GM23248 (cell line): ENCODE measurements around the gene DAB1. TPM values are rescaled to one million over a fixed set of nuclear protein-coding genes. Genes with fewer than 3 reads are reported as not detected.

ENCODE experiments used
- DNase-seq: peaks from one replicate; pipeline ENCODE4 v3.0.0-alpha.2; 2015
- H2AFZ ChIP-seq: fragments of 200-600 bp; sonication (generic); 2 replicates; pipeline ENCODE4 v1.6.1; 2016; ENCODE audit warnings: antibody characterized with exemption
- H3F3A ChIP-seq: fragments of 200-600 bp; sonication (generic); 2 replicates; pipeline ENCODE4 v1.6.1; 2016; ENCODE audit warnings: mild to moderate bottlenecking, antibody characterized with exemption, mixed run types; ENCODE audit not compliant: insufficient read depth
- H3K27ac ChIP-seq: fragments of 200-600 bp; sonication (generic); 2 replicates; pipeline ENCODE4 v1.5.1; 2016; ENCODE audit warnings: mild to moderate bottlenecking
- H3K27me3 ChIP-seq: fragments of 200-600 bp; sonication (generic); replicated peaks from 2 replicates; pipeline ENCODE4 v1.6.1; 2016; ENCODE audit warnings: mild to moderate bottlenecking; ENCODE audit not compliant: insufficient read depth
- H3K36me3 ChIP-seq: fragments of 200-600 bp; sonication (generic); 2 replicates; pipeline ENCODE4 v1.6.1; 2016; ENCODE audit warnings: low read depth, mild to moderate bottlenecking
- H3K4me1 ChIP-seq: fragments of 200-600 bp; sonication (generic); 2 replicates; pipeline ENCODE4 v1.6.1; 2016; ENCODE audit warnings: mild to moderate bottlenecking; ENCODE audit not compliant: insufficient read depth
- H3K4me2 ChIP-seq: fragments of 200-600 bp; sonication (generic); one replicate; pipeline ENCODE4 v1.6.1; 2016; ENCODE audit warnings: mild to moderate bottlenecking; ENCODE audit not compliant: unreplicated experiment
- H3K4me3 ChIP-seq: fragments of 200-600 bp; sonication (generic); 2 replicates; pipeline ENCODE4 v1.5.1; 2016; ENCODE audit warnings: mild to moderate bottlenecking
- H3K79me2 ChIP-seq: fragments of 200-600 bp; sonication (generic); 2 replicates; pipeline ENCODE4 v1.6.1; 2016; ENCODE audit warnings: mild to moderate bottlenecking; ENCODE audit not compliant: insufficient read depth
- H3K9ac ChIP-seq: fragments of 200-600 bp; sonication (generic); 2 replicates; pipeline ENCODE4 v1.6.1; 2016; ENCODE audit warnings: mild to moderate bottlenecking
- H3K9me2 ChIP-seq: fragments of 200-600 bp; sonication (generic); 2 replicates; pipeline ENCODE4 v1.6.1; 2016; ENCODE audit warnings: mixed run types, mild to moderate bottlenecking, moderate library complexity; ENCODE audit not compliant: insufficient read depth
- H3K9me3 ChIP-seq: fragments of 200-600 bp; sonication (generic); one replicate; pipeline ENCODE4 v1.6.1; 2017; ENCODE audit warnings: low read depth
- H4K20me1 ChIP-seq: fragments of 200-600 bp; sonication (generic); 2 replicates; pipeline ENCODE4 v1.6.0; 2016; ENCODE audit not compliant: insufficient read depth
- EZH2 ChIP-seq: fragments of 200-600 bp; sonication (generic); IDR thresholded peaks from 2 replicates; pipeline ENCODE4 v1.6.1; 2018; ENCODE audit warnings: antibody characterized with exemption, mild to moderate bottlenecking; ENCODE audit not compliant: insufficient read depth, poor library complexity, severe bottlenecking
- EZH2phosphoT487 ChIP-seq: fragments of 200-600 bp; sonication (generic); IDR thresholded peaks from 2 replicates; pipeline ENCODE4 v1.6.1; 2018; ENCODE audit warnings: antibody characterized with exemption, moderate library complexity, mild to moderate bottlenecking, low read depth; ENCODE audit not compliant: insufficient read depth
- WGBS, 2 experiments: methylation state at CpG; one replicate each; pipeline ENCODE4 v1.1.6; 2015 to 2017; ENCODE audit warnings: low lambda C conversion rate in 2 of 2, low coverage in 1 of 2; ENCODE audit errors: missing lambda C conversion rate in 2 of 2; 5-methylcytosine and 5-hydroxymethylcytosine counted together
- in situ Hi-C: fragments of 300-500 bp; cut with MboI; formaldehyde crosslinking; loops from 2 replicates; pipeline ENCODE4 v1.15.0; 2020
- polyA plus RNA-seq: library from polyadenylated mRNA; unstranded; fragments of >200 nt; fragmentation: Nextera tagmentation; extraction: Ambion mirVana; gene quantifications from 2 replicates; pipeline ENCODE4 v1.2.1, GENCODE V29; 2016
- total RNA-seq: library from RNA; depleted of rRNA; stranded (reverse); fragments of >200 nt; shearing (Covaris generic); gene quantifications from 2 replicates; pipeline ENCODE4 v1.2.3, GENCODE V29; 2014

The DAB1 gene
- total and polyA plus RNA-seq, 2 experiments from 2014 or later, result 0.11 to 0.39 TPM

DNA sequence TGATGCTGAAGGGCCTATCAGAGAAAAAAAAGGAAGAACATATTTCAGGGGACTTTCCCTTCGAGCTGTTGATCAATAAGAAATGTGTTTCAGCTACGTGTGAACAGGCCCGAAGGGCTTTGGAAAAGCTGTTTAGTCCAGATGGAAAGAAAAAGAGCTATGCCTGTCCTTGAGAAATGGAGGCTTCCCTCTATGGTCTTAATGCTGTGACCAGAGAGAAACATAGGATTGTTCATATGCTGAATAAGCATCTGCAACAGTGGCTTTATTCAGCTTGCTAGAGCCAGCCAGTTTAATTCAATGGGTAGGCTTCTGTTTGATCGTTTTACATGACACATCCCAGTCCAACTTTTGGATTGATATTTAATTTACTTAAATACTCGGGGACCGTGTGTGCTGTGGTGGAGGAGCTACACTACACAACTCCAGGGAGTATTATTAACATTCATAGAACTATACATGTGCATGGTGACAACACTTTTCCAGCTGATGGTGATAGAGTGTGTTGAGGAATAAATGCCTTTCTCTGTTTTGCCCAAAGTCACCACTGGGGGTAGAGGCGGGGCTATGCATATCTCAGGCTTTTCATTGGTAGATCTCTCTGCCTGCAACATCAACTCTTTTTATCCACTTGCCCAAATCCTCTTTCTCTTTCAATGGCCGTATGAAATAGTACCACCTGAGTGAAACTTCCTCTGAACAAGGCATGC lies 351.3 kb downstream of the DAB1 start:
- no peaks in the 10 kb centered on the region for H3K9me3 ChIP-seq
- H3K36me3 ChIP-seq, result no peaks in the 10 kb centered on the region
- H3K4me3 ChIP-seq, result no peak overlapping the region
- DNase-seq, result peak; percentile 11
- H3K79me2 ChIP-seq, result no peaks in the 10 kb centered on the region
- H2AFZ ChIP-seq, result no peak overlapping the region
- no peaks in the 10 kb centered on the region for H3K9me2 ChIP-seq
- H3K9ac ChIP-seq, result no peak overlapping the region
- no peak overlapping the region for H3K27ac ChIP-seq
- H3K4me1 ChIP-seq, result no peaks in the 10 kb centered on the region
- WGBS, 2 experiments, result 65 to 70% methylated on average over 8 of the region's 8 CpGs
- no peak overlapping the region for H3K4me2 ChIP-seq
- TF ChIP-seq EZH2 (no peak), EZH2phosphoT487 (no peak)
- peaks cover 9% of the 10 kb centered on the region; the same call in 1 of the 2 replicates for H3K27me3 ChIP-seq
- in situ Hi-C loops, result no loop called here
- H3F3A ChIP-seq, result no peaks in the 10 kb centered on the region
- H4K20me1 ChIP-seq, result no peaks in the 10 kb centered on the region

DNA sequence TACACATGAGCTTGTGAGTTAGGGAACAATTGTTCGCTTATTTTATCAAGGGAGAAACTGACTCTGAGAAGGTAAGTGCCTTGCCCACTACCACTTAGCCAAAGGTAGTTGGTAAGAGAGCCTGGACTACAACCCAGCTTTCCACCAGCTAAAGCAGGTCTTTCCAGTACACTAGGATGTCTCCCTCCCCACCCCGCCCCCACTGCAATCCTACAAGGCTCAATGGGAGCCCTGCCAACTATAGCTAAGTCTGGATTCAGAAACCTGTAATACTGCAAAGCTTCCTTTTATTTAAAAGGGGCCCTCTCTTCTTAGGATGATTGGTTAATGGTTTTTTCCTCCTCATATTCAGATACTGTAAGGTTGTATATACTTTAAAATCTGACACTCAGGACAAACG lies 356.0 kb downstream of the DAB1 start:
- Histone ChIP-seq H2AFZ (no peak overlapping the region), H4K20me1 (no peaks in the 10 kb centered on the region), H3K36me3 (no peaks in the 10 kb centered on the region), H3K4me3 (no peak overlapping the region), H3K79me2 (no peaks in the 10 kb centered on the region), H3K27me3 (no peaks in the 10 kb centered on the region), H3F3A (peaks cover 16% of the 10 kb centered on the region; the same call in 1 of the 2 replicates), H3K4me1 (no peaks in the 10 kb centered on the region), H3K9me2 (no peaks in the 10 kb centered on the region), H3K4me2 (no peak overlapping the region), H3K9ac (no peak overlapping the region), H3K9me3 (no peaks in the 10 kb centered on the region), H3K27ac (no peak overlapping the region)
- 62 to 91% methylated on average over 2 to 3 of the region's 3 CpGs for WGBS, 2 experiments
- no peak for TF ChIP-seq EZH2phosphoT487
- no peak for TF ChIP-seq EZH2
- in situ Hi-C loops, result no loop called here
- DNase-seq, result peak; percentile 4

DNA sequence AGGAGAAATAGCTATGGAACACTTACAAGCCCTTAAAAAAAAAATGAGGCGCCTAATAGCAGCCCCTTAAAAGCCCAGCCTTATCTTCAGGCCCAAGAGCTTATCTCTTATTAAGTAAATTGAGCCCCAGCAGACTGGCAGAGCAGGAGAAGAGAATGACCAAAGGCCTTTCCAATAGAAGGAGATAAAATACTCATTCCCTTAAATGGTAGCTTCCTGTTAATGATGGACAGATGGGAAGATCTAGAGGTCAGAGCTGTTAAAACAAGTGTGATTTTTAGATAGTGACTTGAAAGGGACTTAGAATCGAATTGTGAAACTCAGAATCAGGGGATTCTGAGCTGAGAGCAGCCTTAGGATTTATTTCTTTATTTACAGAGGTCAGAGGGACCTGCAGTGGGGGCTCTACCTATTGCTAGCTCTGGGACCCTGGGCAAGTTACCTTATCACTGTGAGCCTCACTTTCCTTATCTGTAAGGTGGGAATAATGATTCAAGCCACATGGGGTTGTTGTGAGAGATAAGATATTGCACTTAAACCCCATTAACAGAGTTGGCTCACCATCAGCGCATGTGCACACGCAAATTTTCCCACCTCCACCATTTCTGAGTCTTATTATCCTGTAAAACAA lies 356.8 kb downstream of the DAB1 start:
- H3K27ac ChIP-seq, result no peak overlapping the region
- H4K20me1 ChIP-seq, result no peaks in the 10 kb centered on the region
- in situ Hi-C loops, result no loop called here
- WGBS, 2 experiments, result 63 to 68% methylated on average over 4 of the region's 4 CpGs
- H3K79me2 ChIP-seq, result no peaks in the 10 kb centered on the region
- TF ChIP-seq EZH2 (no peak), EZH2phosphoT487 (no peak)
- H2AFZ ChIP-seq, result no peak overlapping the region
- no peaks in the 10 kb centered on the region for H3K4me1 ChIP-seq
- DNase-seq, result no peak
- H3K9ac ChIP-seq, result no peak overlapping the region
- H3K9me3 ChIP-seq, result no peaks in the 10 kb centered on the region
- no peaks in the 10 kb centered on the region for H3K9me2 ChIP-seq
- H3K4me3 ChIP-seq, result no peak overlapping the region
- no peaks in the 10 kb centered on the region for H3K27me3 ChIP-seq
- no peaks in the 10 kb centered on the region for H3K36me3 ChIP-seq
- peaks cover 19% of the 10 kb centered on the region; the same call in 1 of the 2 replicates for H3F3A ChIP-seq
- no peak overlapping the region for H3K4me2 ChIP-seq

- Histone ChIP-seq H3K27me3 (no peaks in the 10 kb centered on the region), H3K4me3 (no peak overlapping the region), H3K79me2 (no peaks in the 10 kb centered on the region), H3K9me3 (no peaks in the 10 kb centered on the region), H3K9ac (no peak overlapping the region), H3F3A (peaks cover 19% of the 10 kb centered on the region; the same call in 1 of the 2 replicates), H3K36me3 (no peaks in the 10 kb centered on the region), H3K27ac (no peak overlapping the region), H3K4me2 (no peak overlapping the region), H3K4me1 (peaks cover 4% of the 10 kb centered on the region; the same call in 1 of the 2 replicates), H2AFZ (no peak overlapping the region), H3K9me2 (no peaks in the 10 kb centered on the region), H4K20me1 (no peaks in the 10 kb centered on the region)
- no peak for TF ChIP-seq EZH2phosphoT487
- TF ChIP-seq EZH2, result no peak
- in situ Hi-C loops, result no loop called here
- WGBS, 2 experiments, result 89 to 96% methylated on average over 3 of the region's 3 CpGs
- no peak for DNase-seq
Measured at GRCh38 chr1:57065442-57065841, 358.4 kb downstream of the DAB1 start.
